ENCODE results near the gene PLPP1.

The PLPP1 gene

GRCh38 chr5:55416306-55416705 is 118.5 kb downstream of the PLPP1 start:
- no peak for TF ChIP-seq CTCF (IDR thresholded peaks at IDR 0.05; ENCODE audit: low read depth, low read length)
- no peak for TF ChIP-seq EZH2phosphoT487 (IDR thresholded peaks at IDR 0.05; ENCODE audit: low read depth)
- Histone ChIP-seq H3K4me2 (ENCODE audit: low read length) (no peak overlapping the region), H3K4me1 (ENCODE audit: low read length) (peaks cover 5% of the 10 kb centered on the region)

GRCh38 chr5:55415071-55415470 is 119.7 kb downstream of the PLPP1 start:
- H2AFZ ChIP-seq (ENCODE audit: low read depth, low read length): no peak overlapping the region

More at GRCh38 chr5:55416306-55416705, 118.5 kb downstream of the PLPP1 start:
- Histone ChIP-seq H3K27ac (ENCODE audit: low read length) (no peak overlapping the region), H3K27me3 (ENCODE audit: low read depth, low read length) (no peaks in the 10 kb centered on the region), H3K36me3 (replicated peaks; ENCODE audit: low read depth, low read length) (peaks cover 21% of the 10 kb centered on the region), H3K79me2 (ENCODE audit: low read length) (no peaks in the 10 kb centered on the region), H3K9me3 (ENCODE audit: insufficient read depth, low read length) (no peaks in the 10 kb centered on the region), H2AFZ (ENCODE audit: low read depth, low read length) (no peak overlapping the region), H3K9ac (ENCODE audit: low read length) (no peak overlapping the region), H3K4me3 (ENCODE audit: low read length) (no peak overlapping the region), H4K20me1 (ENCODE audit: insufficient read depth, low read length) (peaks cover 6% of the 10 kb centered on the region; the same call in 1 of the 2 replicates)

GRCh38 chr5:55413644-55414043 is 121.1 kb downstream of the PLPP1 start:
- Histone ChIP-seq H3K9me3 (ENCODE audit: insufficient read depth, low read length) (no peaks in the 10 kb centered on the region), H2AFZ (ENCODE audit: low read depth, low read length) (no peak overlapping the region), H3K27me3 (ENCODE audit: low read depth, low read length) (no peaks in the 10 kb centered on the region), H3K36me3 (replicated peaks; ENCODE audit: low read depth, low read length) (peaks cover 19% of the 10 kb centered on the region), H3K4me2 (ENCODE audit: low read length) (no peak overlapping the region), H3K79me2 (ENCODE audit: low read length) (no peaks in the 10 kb centered on the region), H3K9ac (ENCODE audit: low read length) (no peak overlapping the region), H3K4me1 (ENCODE audit: low read length) (peaks cover 18% of the 10 kb centered on the region), H3K4me3 (ENCODE audit: low read length) (no peak overlapping the region), H4K20me1 (ENCODE audit: insufficient read depth, low read length) (peaks cover 9% of the 10 kb centered on the region; the same call in 1 of the 2 replicates), H3K27ac (ENCODE audit: low read length) (no peak overlapping the region)
- TF ChIP-seq EZH2phosphoT487 (IDR thresholded peaks at IDR 0.05; ENCODE audit: low read depth) (no peak), CTCF (IDR thresholded peaks at IDR 0.05; ENCODE audit: low read depth, low read length) (no peak)

More at GRCh38 chr5:55415071-55415470, 119.7 kb downstream of the PLPP1 start:
- peaks cover 21% of the 10 kb centered on the region for H3K36me3 ChIP-seq (replicated peaks; ENCODE audit: low read depth, low read length)
- no peaks in the 10 kb centered on the region for H3K79me2 ChIP-seq (ENCODE audit: low read length)
- no peak for TF ChIP-seq CTCF (IDR thresholded peaks at IDR 0.05; ENCODE audit: low read depth, low read length)
- TF ChIP-seq EZH2phosphoT487 (IDR thresholded peaks at IDR 0.05; ENCODE audit: low read depth): no peak
- H3K4me1 ChIP-seq (ENCODE audit: low read length): peaks cover 16% of the 10 kb centered on the region
- no peaks in the 10 kb centered on the region for H3K27me3 ChIP-seq (ENCODE audit: low read depth, low read length)
- no peak overlapping the region for H3K4me2 ChIP-seq (ENCODE audit: low read length)
- H4K20me1 ChIP-seq (ENCODE audit: insufficient read depth, low read length): peaks cover 9% of the 10 kb centered on the region; the same call in 1 of the 2 replicates
- H3K27ac ChIP-seq (ENCODE audit: low read length): no peak overlapping the region
- H3K9ac ChIP-seq (ENCODE audit: low read length): no peak overlapping the region
- no peak overlapping the region for H3K4me3 ChIP-seq (ENCODE audit: low read length)
- H3K9me3 ChIP-seq (ENCODE audit: insufficient read depth, low read length): no peaks in the 10 kb centered on the region

- Histone ChIP-seq H3K27ac (ENCODE audit: low read length) (no peak overlapping the region), H3K9ac (ENCODE audit: low read length) (no peak overlapping the region), H3K36me3 (replicated peaks; ENCODE audit: low read depth, low read length) (peaks cover 14% of the 10 kb centered on the region), H3K79me2 (ENCODE audit: low read length) (no peaks in the 10 kb centered on the region), H3K4me3 (ENCODE audit: low read length) (no peak overlapping the region), H3K4me2 (ENCODE audit: low read length) (no peak overlapping the region), H3K4me1 (ENCODE audit: low read length) (peaks cover 18% of the 10 kb centered on the region), H2AFZ (ENCODE audit: low read depth, low read length) (no peak overlapping the region), H3K9me3 (ENCODE audit: insufficient read depth, low read length) (no peaks in the 10 kb centered on the region), H4K20me1 (ENCODE audit: insufficient read depth, low read length) (peaks cover 9% of the 10 kb centered on the region; the same call in 1 of the 2 replicates), H3K27me3 (ENCODE audit: low read depth, low read length) (no peaks in the 10 kb centered on the region)
- TF ChIP-seq CTCF (IDR thresholded peaks at IDR 0.05; ENCODE audit: low read depth, low read length) (no peak), EZH2phosphoT487 (IDR thresholded peaks at IDR 0.05; ENCODE audit: low read depth) (no peak)
Observed at GRCh38 chr5:55411876-55412275, 122.9 kb downstream of the PLPP1 start.

All from OCI-LY3 (cell line).